ENCODE data around the gene SDCCAG8. TPM values are rescaled to one million over a fixed set of nuclear protein-coding genes. Genes with fewer than 3 reads are reported as not detected.

Gene SDCCAG8
- total RNA-seq, 1 donor from 2014 or later, result 41.2 TPM

GRCh38 chr1:243267471-243267880 is 11.6 kb downstream of the SDCCAG8 start:
- Mint-ChIP-seq H3K27ac (peak overlapping the region; percentile 47), H3K36me3 (ENCODE audit: low read depth) (peaks cover 19% of the 10 kb centered on the region), H3K9me3 (no peaks in the 10 kb centered on the region), H3K27me3 (no peaks in the 10 kb centered on the region), H3K4me1 (peaks cover 46% of the 10 kb centered on the region), H3K4me3 (peak overlapping the region; percentile 63)
- intact Hi-C loops (cut with micrococcal nuclease), result no loop called here
- DNase-seq (no peak), ATAC-seq (ENCODE audit: low read depth) (no peak)
- POLR2A ChIA-PET, result interaction anchor here (1.0 to 1.3 kb wide), 2 partner anchors 12 to 20 kb away, joined by 3 to 5 read pairs; partner anchors contain the start of genes CEP170 and SDCCAG8
- CTCF ChIA-PET, result no interaction called here
- no peak for TF ChIP-seq CTCF (IDR thresholded peaks at IDR 0.05)

GRCh38 chr1:243267914-243268653 is 12.2 kb downstream of the SDCCAG8 start:
- no peak for DNase-seq

GRCh38 chr1:243268751-243269460 is 13.1 kb downstream of the SDCCAG8 start:
- H3K36me3 Mint-ChIP-seq (ENCODE audit: low read depth), result peaks cover 25% of the 10 kb centered on the region
- DNase-seq, result no peak
- TF ChIP-seq CTCF (IDR thresholded peaks at IDR 0.05), result no peak
- H3K4me1 Mint-ChIP-seq, result peaks cover 43% of the 10 kb centered on the region
- no peak for ATAC-seq (ENCODE audit: low read depth)
- H3K27me3 Mint-ChIP-seq, result no peaks in the 10 kb centered on the region
- peak overlapping the region; percentile 65 for H3K27ac Mint-ChIP-seq
- intact Hi-C loops (cut with micrococcal nuclease), result loop anchor here (1.0 kb wide), 2 partner anchors 13 to 18 kb away; partner anchors contain the start of gene SDCCAG8
- H3K9me3 Mint-ChIP-seq, result no peaks in the 10 kb centered on the region
- H3K4me3 Mint-ChIP-seq, result peak overlapping the region; percentile 73
- POLR2A ChIA-PET, result interaction anchor here (0.8 to 2.4 kb wide), 5 partner anchors 13 to 238 kb away, joined by 3 to 24 read pairs (median 5); partner anchors contain the start of genes CEP170 and SDCCAG8
- CTCF ChIA-PET, result no interaction called here

More at GRCh38 chr1:243267914-243268653, 12.2 kb downstream of the SDCCAG8 start:
- ATAC-seq (ENCODE audit: low read depth), result peak; percentile 51
- Mint-ChIP-seq H3K4me3 (peak overlapping the region; percentile 63), H3K27ac (peak overlapping the region; percentile 47), H3K27me3 (no peaks in the 10 kb centered on the region), H3K36me3 (ENCODE audit: low read depth) (peaks cover 18% of the 10 kb centered on the region), H3K9me3 (no peaks in the 10 kb centered on the region), H3K4me1 (peaks cover 46% of the 10 kb centered on the region)
- ChIA-PET POLR2A (interaction anchor here (0.7 to 1.3 kb wide), 2 partner anchors 13 to 393 kb away, joined by 3 to 5 read pairs; partner anchors contain the start of genes CEP170 and SDCCAG8), CTCF (no interaction called here)
- intact Hi-C loops (cut with micrococcal nuclease), result loop anchor here (1.0 kb wide), 1 partner anchor 19 kb away; no protein-coding TSS in a partner anchor
- no peak for TF ChIP-seq CTCF (IDR thresholded peaks at IDR 0.05)

GRCh38 chr1:243269461-243269801 is 13.6 kb downstream of the SDCCAG8 start:
- ChIA-PET CTCF (no interaction called here), POLR2A (interaction anchor here (0.8 to 2.4 kb wide), 4 partner anchors 14 to 238 kb away, joined by 3 to 24 read pairs (median 8); partner anchors contain the start of genes CEP170 and SDCCAG8)
- Mint-ChIP-seq H3K4me3 (peak overlapping the region; percentile 73), H3K27me3 (no peaks in the 10 kb centered on the region), H3K27ac (peak overlapping the region; percentile 65), H3K4me1 (peaks cover 39% of the 10 kb centered on the region), H3K9me3 (no peaks in the 10 kb centered on the region), H3K36me3 (ENCODE audit: low read depth) (peaks cover 28% of the 10 kb centered on the region)
- ATAC-seq (ENCODE audit: low read depth) (peak; percentile 78), DNase-seq (no peak)
- intact Hi-C loops (cut with micrococcal nuclease), result loop anchor here (1.0 kb wide), 1 partner anchor 13 kb away; the partner anchor contains the start of gene SDCCAG8
- no peak for TF ChIP-seq CTCF (IDR thresholded peaks at IDR 0.05)

Data from activated B cell treated with CpG ODN at 0.5 μM for 24 hours (primary cell).